OCI-LY3 (cell line): ENCODE results near the gene SNUPN.

Experiments
- H2AFZ ChIP-seq: fragments of 200-600, 300-600 bp; shearing (Covaris generic); 2 replicates; pipeline ENCODE4 v1.6.0; 2014; ENCODE audit warnings: antibody characterized with exemption, low read depth, low read length
- H3K27ac ChIP-seq: fragments of 200-600, 300-600 bp; sonication (generic); 2 replicates; pipeline ENCODE4 v1.5.1; 2014; ENCODE audit warnings: mild to moderate bottlenecking, low read length, moderate library complexity, mixed read lengths
- H3K27me3 ChIP-seq: fragments of 200-600, 300-600 bp; sonication (generic); 2 replicates; pipeline ENCODE4 v1.6.1; 2014; ENCODE audit warnings: low read depth, low read length, mixed read lengths
- H3K36me3 ChIP-seq: fragments of 200-600, 300-600 bp; sonication (generic); replicated peaks from 2 replicates; pipeline ENCODE3; 2014; ENCODE audit warnings: low read depth, low read length, mixed read lengths
- H3K4me1 ChIP-seq: fragments of 300-600, 200-600 bp; sonication (generic); 2 replicates; pipeline ENCODE4 v1.6.1; 2014; ENCODE audit warnings: low read length, mixed read lengths
- H3K4me2 ChIP-seq: fragments of 200-600, 300-600 bp; sonication (generic); 2 replicates; pipeline ENCODE4 v1.6.1; 2014; ENCODE audit warnings: low read length, mixed read lengths
- H3K4me3 ChIP-seq: fragments of 300-600, 200-600 bp; sonication (generic); 2 replicates; pipeline ENCODE4 v1.5.1; 2014; ENCODE audit warnings: antibody characterized with exemption, mild to moderate bottlenecking, low read length, moderate library complexity
- H3K79me2 ChIP-seq: fragments of 300-600, 200-600 bp; shearing (Covaris generic); 2 replicates; pipeline ENCODE4 v1.6.1; 2014; ENCODE audit warnings: mild to moderate bottlenecking, low read length, mixed read lengths
- H3K9ac ChIP-seq: fragments of 300-600, 200-600 bp; shearing (Covaris generic); 2 replicates; pipeline ENCODE4 v1.6.0; 2014; ENCODE audit warnings: mild to moderate bottlenecking, low read length, moderate library complexity
- H3K9me3 ChIP-seq: fragments of 200-600, 300-600 bp; shearing (Covaris generic); 2 replicates; pipeline ENCODE4 v1.6.1; 2014; ENCODE audit warnings: low read length, mixed read lengths; ENCODE audit not compliant: insufficient read depth
- H4K20me1 ChIP-seq: fragments of 200-600, 300-600 bp; sonication (generic); 2 replicates; pipeline ENCODE4 v1.6.1; 2016; ENCODE audit warnings: low read length, mixed read lengths; ENCODE audit not compliant: insufficient read depth
- CTCF ChIP-seq: fragments of 200-600, 300-600 bp; sonication (generic); IDR thresholded peaks from 2 replicates; pipeline ENCODE4 v1.5.1; 2014; ENCODE audit warnings: antibody characterized with exemption, low read length, low read depth
- EZH2phosphoT487 ChIP-seq: fragments of 200-600 bp; shearing (Covaris generic); IDR thresholded peaks from 2 replicates; pipeline ENCODE4 v1.6.1; 2018; ENCODE audit warnings: antibody characterized with exemption, mixed run types, low read depth

The SNUPN gene

GRCh38 chr15:75641179-75641503, 15.6 kb upstream of the SNUPN start:
- Histone ChIP-seq H3K4me1 (peaks cover 15% of the 10 kb centered on the region), H3K4me3 (peak overlapping the region; percentile 89)

DNA sequence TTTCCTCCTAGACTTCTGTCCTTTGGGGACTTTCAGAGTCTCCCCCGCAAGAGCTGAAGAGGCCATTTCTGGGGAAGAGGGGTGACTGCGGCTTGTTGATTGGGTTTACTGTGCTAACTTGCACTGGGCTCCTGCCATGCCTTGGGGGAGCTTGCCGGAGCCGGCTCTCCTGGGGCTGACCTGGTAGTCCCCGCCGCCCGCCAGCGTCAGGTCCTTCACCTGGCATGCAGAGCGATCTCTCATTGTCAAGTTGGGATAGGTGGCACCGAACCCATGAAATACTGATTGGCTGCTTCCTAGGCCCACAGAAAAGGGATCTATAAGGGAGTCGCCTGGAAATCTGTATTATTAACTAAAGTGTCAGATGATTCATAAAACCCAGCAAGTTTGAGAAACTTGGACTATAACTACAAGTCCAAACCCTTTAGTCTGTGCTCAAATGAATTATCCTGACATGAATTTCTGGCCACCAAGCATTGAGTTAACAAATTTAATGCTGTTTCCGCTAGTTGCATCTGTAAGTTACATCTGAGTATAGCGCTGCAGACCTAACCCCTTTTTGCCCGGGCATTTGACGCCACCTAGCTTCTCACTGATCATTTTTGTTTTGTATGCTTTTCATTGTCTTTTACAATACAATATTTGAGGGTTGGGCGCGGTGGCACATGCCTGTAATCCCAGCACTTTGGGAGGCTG, 15.1 kb upstream of the SNUPN start:
- Histone ChIP-seq H4K20me1 (peaks cover 18% of the 10 kb centered on the region), H2AFZ (peak overlapping the region; percentile 75), H3K9me3 (no peaks in the 10 kb centered on the region), H3K4me3 (peak overlapping the region; percentile 89), H3K9ac (peak overlapping the region; percentile 79), H3K36me3 (peaks cover 19% of the 10 kb centered on the region), H3K79me2 (peaks cover 41% of the 10 kb centered on the region), H3K4me2 (peak overlapping the region; percentile 85), H3K4me1 (peaks cover 15% of the 10 kb centered on the region), H3K27ac (peak overlapping the region; percentile 69), H3K27me3 (no peaks in the 10 kb centered on the region)
- TF ChIP-seq EZH2phosphoT487 (no peak), CTCF (peak; percentile 73)

More at GRCh38 chr15:75641179-75641503, 15.6 kb upstream of the SNUPN start:
- H3K4me2 ChIP-seq = peak overlapping the region; percentile 85
- H3K9ac ChIP-seq = peak overlapping the region; percentile 79
- H4K20me1 ChIP-seq = peaks cover 18% of the 10 kb centered on the region
- TF ChIP-seq CTCF (no peak), EZH2phosphoT487 (no peak)
- H3K36me3 ChIP-seq = peaks cover 19% of the 10 kb centered on the region
- peaks cover 36% of the 10 kb centered on the region for H3K79me2 ChIP-seq
- peak overlapping the region; percentile 69 for H3K27ac ChIP-seq
- H3K27me3 ChIP-seq = peaks cover 3% of the 10 kb centered on the region
- H2AFZ ChIP-seq = no peak overlapping the region
- H3K9me3 ChIP-seq = no peaks in the 10 kb centered on the region

DNA sequence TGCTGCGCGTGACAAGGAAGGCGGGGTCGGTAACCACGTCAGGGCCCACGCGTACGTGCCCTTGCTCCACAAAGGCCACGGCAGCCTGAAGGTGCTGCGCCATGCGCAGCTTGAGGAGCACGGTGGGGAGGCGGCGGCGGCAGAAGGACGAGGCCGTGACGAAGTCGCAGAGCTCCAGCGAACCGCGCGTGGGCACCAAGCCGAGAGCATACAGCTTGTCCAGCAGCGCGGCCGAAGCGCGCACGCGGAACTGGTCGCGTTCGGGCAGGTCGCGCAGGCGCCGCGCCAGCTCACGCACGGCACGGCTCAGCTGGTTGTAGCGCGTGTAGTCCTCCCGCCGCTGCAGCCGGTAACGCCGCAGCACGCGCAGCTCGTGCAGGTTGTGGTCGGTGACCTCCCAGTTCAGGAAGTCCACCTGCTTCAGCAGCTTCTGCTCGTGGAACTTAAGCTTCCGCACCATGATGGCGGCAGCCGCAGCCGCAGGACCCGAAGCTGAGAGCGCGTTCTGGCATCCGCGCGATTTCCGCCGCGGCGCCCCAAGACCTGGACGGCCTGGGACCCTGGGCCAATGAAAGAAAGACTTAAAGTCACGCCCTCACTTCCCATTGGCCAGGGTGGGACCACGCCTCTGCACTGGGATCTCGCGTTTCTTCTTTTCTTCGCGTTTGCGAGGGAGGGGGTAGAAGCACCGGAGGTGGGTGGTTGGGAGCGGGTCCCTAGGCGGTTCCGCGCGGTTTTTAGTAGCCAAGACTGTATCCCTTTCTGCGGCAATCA, 14.4 kb upstream of the SNUPN start, which contains the start of gene IMP3:
Gene IMP3 (minus strand): TSS at position 516 of the 774 bp plus-strand sequence. CDS start 56 bp downstream, at position 460.
- Histone ChIP-seq H3K27me3 (no peaks in the 10 kb centered on the region), H3K4me1 (peaks cover 15% of the 10 kb centered on the region), H4K20me1 (peaks cover 18% of the 10 kb centered on the region), H3K4me3 (peak within 1 kb of the TSS; percentile 89), H3K27ac (peak within 1 kb of the TSS; percentile 72), H2AFZ (peak within 1 kb of the TSS; percentile 75), H3K36me3 (peaks cover 19% of the 10 kb centered on the region), H3K9ac (peak within 1 kb of the TSS; percentile 84), H3K9me3 (no peaks in the 10 kb centered on the region), H3K4me2 (peak within 1 kb of the TSS; percentile 96), H3K79me2 (peaks cover 41% of the 10 kb centered on the region)
- TF ChIP-seq EZH2phosphoT487 (no peak), CTCF (no peak)

DNA sequence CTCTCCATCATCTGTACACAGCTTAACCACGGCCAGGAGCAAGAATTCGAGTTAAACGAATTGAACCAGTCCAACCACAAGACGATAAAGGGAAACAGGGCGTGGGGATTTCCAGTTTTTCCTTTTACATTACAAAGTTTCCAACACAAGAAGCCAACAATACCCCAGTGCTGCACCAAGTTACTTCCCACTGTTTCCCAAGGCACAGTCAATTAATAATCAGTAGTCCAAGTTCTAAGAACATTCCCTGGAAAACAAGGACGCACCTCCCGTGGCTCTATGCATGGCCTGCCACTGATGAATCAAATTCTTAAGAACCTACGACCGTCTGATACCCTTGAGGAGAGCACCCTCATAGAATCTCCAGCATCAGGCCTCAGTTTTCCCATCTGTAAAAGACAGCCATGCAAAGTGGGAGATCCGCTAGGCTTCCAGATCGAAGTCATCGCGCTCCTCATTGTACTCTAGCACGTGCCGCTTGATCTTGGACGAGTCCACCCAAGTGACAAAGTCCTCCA, 13.7 kb upstream of the SNUPN start:
- no peak overlapping the region for H2AFZ ChIP-seq
- no peaks in the 10 kb centered on the region for H3K27me3 ChIP-seq
- H3K4me3 ChIP-seq = peak overlapping the region; percentile 89
- peaks cover 18% of the 10 kb centered on the region for H4K20me1 ChIP-seq
- no peak for TF ChIP-seq CTCF
- no peak for TF ChIP-seq EZH2phosphoT487
- peaks cover 19% of the 10 kb centered on the region for H3K36me3 ChIP-seq
- H3K4me1 ChIP-seq = peaks cover 15% of the 10 kb centered on the region
- H3K4me2 ChIP-seq = peak overlapping the region; percentile 96
- H3K9ac ChIP-seq = peak overlapping the region; percentile 84
- no peaks in the 10 kb centered on the region for H3K9me3 ChIP-seq
- H3K79me2 ChIP-seq = peaks cover 41% of the 10 kb centered on the region
- H3K27ac ChIP-seq = peak overlapping the region; percentile 72
